ENCODE results near the gene POLR2F. TPM values are rescaled to one million over a fixed set of nuclear protein-coding genes. Genes with fewer than 3 reads are reported as not detected.

Gene POLR2F
- total and polyA plus RNA-seq, 4 donors, result 21.4 to 152 (median 56.3) TPM

- H3K27ac ChIP-seq (ENCODE audit: low read depth in 1 of 2, low read length in 2 of 2), result no peak overlapping the region
- 94% methylated on average over 5 of the region's 5 CpGs for WGBS
- H3K36me3 ChIP-seq (ENCODE audit: control insufficient read depth in 4 of 4, insufficient read depth in 3 of 4, low read depth in 1 of 4, low read length in 3 of 4), result peaks cover 9 to 30% (median 13%) of the 10 kb centered on the region in 4 donors
- H3K9me3 ChIP-seq (ENCODE audit: control insufficient read depth in 4 of 4, low read length in 3 of 4), result no peaks in the 10 kb centered on the region
- no peak overlapping the region for H3K4me3 ChIP-seq (ENCODE audit: low read depth in 1 of 3, low read length in 3 of 3)
- no peaks in the 10 kb centered on the region for H3K27me3 ChIP-seq (ENCODE audit: control insufficient read depth in 4 of 4, insufficient read depth in 4 of 4, low read length in 3 of 4)
- H3K4me1 ChIP-seq (ENCODE audit: control insufficient read depth in 4 of 4, insufficient read depth in 4 of 4, low read length in 3 of 4), result peaks cover 0 to 5% (median 1%) of the 10 kb centered on the region in 4 donors
- H3K9ac ChIP-seq (ENCODE audit: low read depth in 1 of 2, low read length in 2 of 2), result no peak overlapping the region
- peak; percentile 29 for DNase-seq (ENCODE audit: low spot score)
- TF ChIP-seq, protein P1, sequence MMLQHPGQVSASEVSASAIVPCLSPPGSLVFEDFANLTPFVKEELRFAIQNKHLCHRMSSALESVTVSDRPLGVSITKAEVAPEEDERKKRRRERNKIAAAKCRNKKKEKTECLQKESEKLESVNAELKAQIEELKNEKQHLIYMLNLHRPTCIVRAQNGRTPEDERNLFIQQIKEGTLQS (IDR thresholded peaks at IDR 0.05), result no peak
- no peak for TF ChIP-seq JUND (IDR thresholded peaks at IDR 0.05)
- no peak for TF ChIP-seq CTCF (IDR thresholded peaks at IDR 0.05; ENCODE audit: low read depth, low read length, missing input control)
Measured at GRCh38 chr22:37916311-37916710, 37.2 kb upstream of the POLR2F start.

- WGBS, result 83% methylated on average over 4 of the region's 4 CpGs
- peak; percentile 22 for DNase-seq (ENCODE audit: low spot score)
- H3K4me1 ChIP-seq (ENCODE audit: control insufficient read depth in 4 of 4, insufficient read depth in 4 of 4, low read length in 3 of 4), result peaks cover 0 to 5% (median 1%) of the 10 kb centered on the region in 4 donors
- TF ChIP-seq NR2F2 (IDR thresholded peaks at IDR 0.05) (no peak), ZBTB33 (IDR thresholded peaks at IDR 0.05) (no peak), REST (IDR thresholded peaks at IDR 0.05) (no peak), HNF4G (IDR thresholded peaks at IDR 0.05) (no peak), SP1 (IDR thresholded peaks at IDR 0.05) (no peak), HNF4A (conservative IDR thresholded peaks at IDR 0.05) (no peak), JUND (IDR thresholded peaks at IDR 0.05) (no peak), FOXA1 (IDR thresholded peaks at IDR 0.05) (no peak), RXRA (IDR thresholded peaks at IDR 0.05) (no peak), FOXA2 (IDR thresholded peaks at IDR 0.05) (no peak), YY1 (IDR thresholded peaks at IDR 0.05) (no peak), TAF1 (conservative IDR thresholded peaks at IDR 0.05) (no peak), CTCF (IDR thresholded peaks at IDR 0.05; ENCODE audit: low read depth, low read length, missing input control) (no peak), GABPA (IDR thresholded peaks at IDR 0.05 in 1 of 2, conservative IDR thresholded peaks at IDR 0.05 in 1 of 2) (no peak), RAD21 (IDR thresholded peaks at IDR 0.05) (no peak), EGR1 (IDR thresholded peaks at IDR 0.05; ENCODE audit: low read depth in 2 of 2) (no peak)
- TF ChIP-seq, protein P2, sequence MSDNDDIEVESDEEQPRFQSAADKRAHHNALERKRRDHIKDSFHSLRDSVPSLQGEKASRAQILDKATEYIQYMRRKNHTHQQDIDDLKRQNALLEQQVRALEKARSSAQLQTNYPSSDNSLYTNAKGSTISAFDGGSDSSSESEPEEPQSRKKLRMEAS (IDR thresholded peaks at IDR 0.05), result no peak
- TF ChIP-seq, protein P1 (IDR thresholded peaks at IDR 0.05), result no peak
- no peaks in the 10 kb centered on the region for H3K27me3 ChIP-seq (ENCODE audit: control insufficient read depth in 4 of 4, insufficient read depth in 4 of 4, low read length in 3 of 4)
- H3K27ac ChIP-seq (ENCODE audit: low read depth in 1 of 2, low read length in 2 of 2), result no peak overlapping the region
- H3K36me3 ChIP-seq (ENCODE audit: control insufficient read depth in 4 of 4, insufficient read depth in 3 of 4, low read depth in 1 of 4, low read length in 3 of 4), result peaks cover 7 to 31% (median 13%) of the 10 kb centered on the region in 4 donors
- H3K9ac ChIP-seq (ENCODE audit: low read depth in 1 of 2, low read length in 2 of 2), result no peak overlapping the region
- no peak overlapping the region for H3K4me3 ChIP-seq (ENCODE audit: low read depth in 1 of 3, low read length in 3 of 3)
- no peaks in the 10 kb centered on the region for H3K9me3 ChIP-seq (ENCODE audit: control insufficient read depth in 4 of 4, low read length in 3 of 4)
Measured at GRCh38 chr22:37917874-37918548, 35.5 kb upstream of the POLR2F start.
